MCF 10A (cell line): Measurements from ENCODE around the gene LRP1. TPM values are rescaled to one million over a fixed set of nuclear protein-coding genes. Genes with fewer than 3 reads are reported as not detected.

Experiments
- BruUV-seq: library from RNA; stranded (reverse); fragments of 400-500 nt; replicated peaks from 2 replicates; lab custom pipeline; 2021; lab: Mats Ljungman, UMichigan
- CTCF ChIA-PET: fragments of 300-600 bp; sonication (Branson Sonifier 250); formaldehyde crosslinking; extraction: SDS; loops from one replicate; lab custom pipeline; 2021; ENCODE audit warnings: antibody characterized with exemption, inconsistent platforms; lab: Yijun Ruan, JAX
- POLR2A ChIA-PET: fragments of 300-600, 350-650 bp; sonication (Branson Sonifier 250); formaldehyde crosslinking; extraction: SDS; loops from one replicate; lab custom pipeline; 2020; ENCODE audit warnings: antibody characterized with exemption, inconsistent platforms; lab: Yijun Ruan, JAX
- DNase-seq: peaks from one replicate; pipeline ENCODE4 v3.0.0-alpha.2; 2018; ENCODE audit not compliant: unreplicated experiment
- H3K27ac Mint-ChIP-seq: one replicate; pipeline ENCODE4 v1.8.0; 2022; ENCODE audit warnings: mild to moderate bottlenecking, low read depth, mixed read lengths; ENCODE audit not compliant: unreplicated experiment
- H3K27me3 Mint-ChIP-seq: one replicate; pipeline ENCODE4 v1.8.0; 2022; ENCODE audit warnings: mixed read lengths; ENCODE audit not compliant: insufficient read depth, unreplicated experiment
- H3K36me3 Mint-ChIP-seq: one replicate; pipeline ENCODE4 v1.8.0; 2022; ENCODE audit warnings: mild to moderate bottlenecking, moderate library complexity, mixed read lengths; ENCODE audit not compliant: insufficient read depth, unreplicated experiment
- H3K4me1 Mint-ChIP-seq: one replicate; pipeline ENCODE4 v1.8.0; 2022; ENCODE audit warnings: mixed read lengths; ENCODE audit not compliant: insufficient read depth, unreplicated experiment
- H3K4me3 Mint-ChIP-seq: one replicate; pipeline ENCODE4 v1.8.0; 2022; ENCODE audit warnings: mild to moderate bottlenecking, moderate library complexity, mixed read lengths; ENCODE audit not compliant: unreplicated experiment
- H3K9me3 Mint-ChIP-seq: one replicate; pipeline ENCODE4 v1.8.0; 2022; ENCODE audit warnings: mixed read lengths; ENCODE audit not compliant: unreplicated experiment
- intact Hi-C: fragments of 100-400 bp; cut with micrococcal nuclease; formaldehyde crosslinking; loops from 2 replicates; pipeline ENCODE4 v1.14.1; 2022
- total RNA-seq: library from RNA; stranded (reverse); gene quantifications from 2 replicates; pipeline ENCODE4 v1.2.3, GENCODE V29; 2022
- TF ChIP-seq, protein P1 (sequence below): fragments of 200-600 bp; IDR thresholded peaks from one replicate; pipeline ENCODE4 v1.8.0; 2022; ENCODE audit warnings: antibody characterized with exemption, mild to moderate bottlenecking; ENCODE audit not compliant: unreplicated experiment

Gene LRP1
- total RNA-seq, 1 experiment from 2014 or later = 18.9 TPM

GRCh38 chr12:57164454-57164853 lies 36.2 kb downstream of the LRP1 start:
- no peaks in the 10 kb centered on the region for H3K27me3 Mint-ChIP-seq
- BruUV-seq = no TSS peak
- no peak for DNase-seq
- peak overlapping the region; percentile 71 for H3K27ac Mint-ChIP-seq
- no peak overlapping the region for H3K4me3 Mint-ChIP-seq
- intact Hi-C loops = no loop called here
- H3K9me3 Mint-ChIP-seq = no peaks in the 10 kb centered on the region
- H3K36me3 Mint-ChIP-seq = peaks cover 37% of the 10 kb centered on the region
- ChIA-PET CTCF (interaction anchor here (0.6 to 1.1 kb wide), 4 partner anchors 10 to 104 kb away, joined by 3 to 4 read pairs (median 4); no protein-coding TSS in a partner anchor), POLR2A (interaction anchor here (1.0 to 2.5 kb wide), 4 partner anchors 11 to 52 kb away, joined by 6 to 13 read pairs (median 6); partner anchors contain the start of gene LRP1)
- H3K4me1 Mint-ChIP-seq = peaks cover 34% of the 10 kb centered on the region
- TF ChIP-seq, protein P1, sequence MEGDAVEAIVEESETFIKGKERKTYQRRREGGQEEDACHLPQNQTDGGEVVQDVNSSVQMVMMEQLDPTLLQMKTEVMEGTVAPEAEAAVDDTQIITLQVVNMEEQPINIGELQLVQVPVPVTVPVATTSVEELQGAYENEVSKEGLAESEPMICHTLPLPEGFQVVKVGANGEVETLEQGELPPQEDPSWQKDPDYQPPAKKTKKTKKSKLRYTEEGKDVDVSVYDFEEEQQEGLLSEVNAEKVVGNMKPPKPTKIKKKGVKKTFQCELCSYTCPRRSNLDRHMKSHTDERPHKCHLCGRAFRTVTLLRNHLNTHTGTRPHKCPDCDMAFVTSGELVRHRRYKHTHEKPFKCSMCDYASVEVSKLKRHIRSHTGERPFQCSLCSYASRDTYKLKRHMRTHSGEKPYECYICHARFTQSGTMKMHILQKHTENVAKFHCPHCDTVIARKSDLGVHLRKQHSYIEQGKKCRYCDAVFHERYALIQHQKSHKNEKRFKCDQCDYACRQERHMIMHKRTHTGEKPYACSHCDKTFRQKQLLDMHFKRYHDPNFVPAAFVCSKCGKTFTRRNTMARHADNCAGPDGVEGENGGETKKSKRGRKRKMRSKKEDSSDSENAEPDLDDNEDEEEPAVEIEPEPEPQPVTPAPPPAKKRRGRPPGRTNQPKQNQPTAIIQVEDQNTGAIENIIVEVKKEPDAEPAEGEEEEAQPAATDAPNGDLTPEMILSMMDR = no peak

DNA sequence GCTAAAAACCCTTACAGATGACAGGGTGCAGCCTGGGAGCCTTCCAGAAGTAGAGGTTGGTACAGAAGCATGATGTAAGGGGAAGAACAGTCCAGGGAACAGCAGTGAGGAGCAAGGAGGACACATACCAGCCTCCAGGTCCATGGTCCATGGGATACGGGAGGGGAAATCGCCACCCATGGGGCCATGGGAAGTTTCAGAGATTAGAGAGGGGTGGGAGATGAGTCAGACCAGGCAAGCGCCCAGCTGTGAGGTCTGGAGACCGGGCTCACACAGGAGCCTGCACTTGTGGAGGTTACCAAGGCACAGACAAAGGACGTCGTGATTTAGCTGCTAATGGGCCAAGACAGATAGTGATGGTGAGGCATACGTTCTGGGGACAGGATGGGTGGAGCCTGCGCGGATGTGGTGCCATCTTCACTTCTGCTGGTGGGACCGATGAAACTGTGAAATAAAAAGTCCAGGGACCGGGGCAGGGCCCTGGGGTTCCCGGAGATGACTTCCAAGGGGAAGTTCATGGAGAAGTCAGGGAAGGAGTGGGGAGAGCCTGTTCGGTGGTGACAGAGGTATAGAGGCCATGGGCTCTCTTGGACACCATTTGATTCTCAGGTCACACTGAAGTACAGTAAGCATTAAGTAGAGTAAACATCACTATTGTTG lies 36.8 kb downstream of the LRP1 start:
- no TSS peak for BruUV-seq
- H3K4me3 Mint-ChIP-seq = no peak overlapping the region
- POLR2A ChIA-PET = interaction anchor here (0.9 to 2.5 kb wide), 7 partner anchors 11 to 53 kb away, joined by 3 to 24 read pairs (median 6); partner anchors contain the start of gene LRP1
- DNase-seq = no peak
- peaks cover 41% of the 10 kb centered on the region for H3K36me3 Mint-ChIP-seq
- peak overlapping the region; percentile 71 for H3K27ac Mint-ChIP-seq
- TF ChIP-seq, protein P1 = no peak
- no peaks in the 10 kb centered on the region for H3K27me3 Mint-ChIP-seq
- CTCF ChIA-PET = interaction anchor here (0.6 to 3.0 kb wide), 6 partner anchors 10 to 105 kb away, joined by 3 to 21 read pairs (median 4); no protein-coding TSS in a partner anchor
- H3K4me1 Mint-ChIP-seq = peaks cover 34% of the 10 kb centered on the region
- H3K9me3 Mint-ChIP-seq = no peaks in the 10 kb centered on the region
- intact Hi-C loops = loop anchor here (1.0 kb wide), 1 partner anchor 13 kb away; no protein-coding TSS in a partner anchor

DNA sequence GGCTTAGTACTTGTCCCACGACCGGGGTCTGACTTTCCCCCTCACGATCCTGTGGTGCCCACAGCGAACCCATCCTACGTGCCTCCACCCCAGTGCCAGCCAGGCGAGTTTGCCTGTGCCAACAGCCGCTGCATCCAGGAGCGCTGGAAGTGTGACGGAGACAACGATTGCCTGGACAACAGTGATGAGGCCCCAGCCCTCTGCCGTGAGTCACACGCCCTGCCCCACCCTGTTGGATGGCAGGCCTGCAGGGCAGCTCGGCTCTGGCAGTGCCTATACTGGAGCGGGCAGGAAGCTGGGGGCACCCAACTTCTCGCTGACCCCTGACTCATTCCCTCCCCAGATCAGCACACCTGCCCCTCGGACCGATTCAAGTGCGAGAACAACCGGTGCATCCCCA lies 37.5 kb downstream of the LRP1 start:
- Mint-ChIP-seq H3K4me1 (peaks cover 34% of the 10 kb centered on the region), H3K9me3 (no peaks in the 10 kb centered on the region), H3K27me3 (no peaks in the 10 kb centered on the region), H3K27ac (peak overlapping the region; percentile 71), H3K36me3 (peaks cover 37% of the 10 kb centered on the region), H3K4me3 (no peak overlapping the region)
- TF ChIP-seq, protein P1 = no peak
- intact Hi-C loops = loop anchor here (1.0 kb wide), 1 partner anchor 13 kb away; no protein-coding TSS in a partner anchor
- BruUV-seq = no TSS peak
- POLR2A ChIA-PET = interaction anchor here (0.9 to 2.9 kb wide), 6 partner anchors 10 to 54 kb away, joined by 3 to 24 read pairs (median 10); partner anchors contain the start of gene LRP1
- peak; percentile 88 for DNase-seq
- CTCF ChIA-PET = interaction anchor here (0.6 to 3.0 kb wide), 5 partner anchors 10 to 158 kb away, joined by 3 to 21 read pairs (median 3); no protein-coding TSS in a partner anchor

GRCh38 chr12:57166971-57167371 lies 38.7 kb downstream of the LRP1 start:
- Mint-ChIP-seq H3K4me3 (no peak overlapping the region), H3K27me3 (no peaks in the 10 kb centered on the region), H3K4me1 (peaks cover 43% of the 10 kb centered on the region), H3K27ac (peak overlapping the region; percentile 67), H3K36me3 (peaks cover 35% of the 10 kb centered on the region), H3K9me3 (no peaks in the 10 kb centered on the region)
- ChIA-PET POLR2A (interaction anchor here (0.6 to 2.9 kb wide), 6 partner anchors 9 to 133 kb away, joined by 3 to 24 read pairs (median 3); partner anchors contain the start of gene LRP1), CTCF (interaction anchor here (0.7 to 3.0 kb wide), 5 partner anchors 9 to 559 kb away, joined by 3 to 21 read pairs (median 4); partner anchors contain the start of gene STAT6)
- BruUV-seq = no TSS peak
- TF ChIP-seq, protein P1 = no peak
- DNase-seq = peak; percentile 88
- intact Hi-C loops = loop anchor here (1.0 kb wide), 1 partner anchor 8 kb away; no protein-coding TSS in a partner anchor
